G401 (cell line): Measurements from ENCODE around the gene ALDH2. TPM values are rescaled to one million over a fixed set of nuclear protein-coding genes. Genes with fewer than 3 reads are reported as not detected.

Experiments used
- DNase-seq: peaks from one replicate; pipeline ENCODE4 v3.0.0-alpha.2; 2015; ENCODE audit warnings: low spot score
- in situ Hi-C: cut with HindIII; loops from 2 replicates; pipeline ENCODE4 v1.10.0; 2016; ENCODE audit warnings: low sequenced_read_pairs, mixed read lengths
- total RNA-seq: library from RNA; depleted of rRNA; stranded (reverse); fragments of >200 nt; shearing (Covaris generic); gene quantifications from 2 replicates; pipeline ENCODE4 v1.2.3, GENCODE V29; 2014; rRNA removed

ALDH2 gene
- total RNA-seq, 1 experiment from 2014 or later, result 73.9 TPM

DNA sequence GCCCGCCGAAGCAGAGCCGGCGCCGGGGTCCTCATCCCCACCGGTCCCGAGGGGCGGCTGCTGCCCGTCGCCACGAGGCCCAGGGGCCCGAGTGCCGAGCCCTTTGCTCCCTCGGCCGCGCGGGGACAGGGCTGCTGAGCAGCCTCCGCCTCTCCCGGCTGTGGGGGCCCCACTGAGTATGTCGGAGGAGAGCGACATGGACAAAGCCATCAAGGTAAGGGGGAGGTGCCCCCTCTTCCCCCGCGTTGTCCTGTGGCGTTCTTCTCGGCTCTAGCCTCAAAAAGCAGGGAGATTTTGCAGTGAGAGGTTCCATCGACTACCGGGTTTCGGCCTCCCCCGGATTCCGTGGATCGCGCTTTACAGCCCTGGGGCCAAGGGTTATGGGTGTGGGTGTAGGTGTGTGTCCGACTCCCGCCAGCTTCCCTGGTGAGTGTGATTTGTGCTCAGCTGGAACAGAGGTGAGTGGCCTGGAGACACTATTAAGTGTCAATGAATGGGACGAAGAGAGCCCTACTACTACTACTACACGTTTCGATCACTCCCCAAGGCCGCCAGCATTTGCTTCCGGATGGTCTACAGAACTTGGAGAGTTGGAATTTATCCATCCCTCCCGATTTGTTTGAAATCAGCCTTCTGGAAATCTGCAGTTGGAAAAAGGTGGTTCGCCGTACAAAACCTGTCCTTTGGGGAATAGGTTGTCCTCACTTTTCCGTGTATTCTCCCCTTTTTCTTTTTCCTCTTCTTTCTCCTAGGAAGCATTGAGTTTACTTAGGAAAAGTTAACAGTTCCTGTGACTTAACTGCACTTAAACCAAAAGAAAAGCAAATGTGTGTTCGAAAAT, 76.0 kb downstream of the ALDH2 start:
- DNase-seq, result peak; percentile 2
- in situ Hi-C loops, result no loop called here

GRCh38 chr12:111846016-111846415, 79.3 kb downstream of the ALDH2 start:
- in situ Hi-C loops, result no loop called here
- peak; percentile 49 for DNase-seq

DNA sequence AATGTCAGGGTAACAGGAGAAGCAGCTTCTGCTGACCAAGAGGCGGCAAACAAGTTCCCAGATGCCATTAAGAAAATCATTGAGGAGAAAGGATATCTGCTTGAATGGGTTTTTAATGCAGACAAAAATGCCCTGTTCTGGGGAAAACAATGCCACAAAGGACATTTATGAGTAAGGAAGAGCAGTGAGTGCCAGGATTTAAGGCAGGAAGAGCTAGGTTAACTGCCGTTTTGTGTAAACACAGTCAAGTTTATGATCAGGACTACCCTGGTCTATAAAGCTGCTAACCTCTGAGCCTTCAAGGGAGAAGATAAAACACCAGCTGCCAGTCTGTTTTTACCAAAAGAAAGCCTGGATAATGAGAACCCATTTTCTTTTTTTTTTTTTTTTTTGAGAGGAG, 83.8 kb downstream of the ALDH2 start:
- DNase-seq, result no peak
- in situ Hi-C loops, result no loop called here

DNA sequence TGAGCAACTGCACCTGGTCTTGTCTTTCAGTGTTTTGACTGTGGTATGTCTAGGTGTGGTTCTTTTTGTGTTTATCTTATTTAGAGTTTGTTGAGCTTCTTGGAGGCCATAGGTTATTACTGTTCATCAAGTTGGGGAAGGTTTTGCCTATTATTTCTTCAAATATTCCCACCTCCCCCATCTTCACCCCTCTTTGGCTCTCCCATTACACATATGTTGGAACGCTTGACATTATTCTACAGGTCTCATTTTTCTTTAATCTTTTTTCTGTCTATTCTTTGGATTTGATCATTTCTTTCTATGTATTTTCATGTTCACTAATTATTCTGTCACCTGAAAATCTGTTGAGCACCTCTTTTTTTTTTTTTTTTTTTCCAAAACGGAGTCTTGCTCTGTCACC, 91.5 kb downstream of the ALDH2 start:
- in situ Hi-C loops, result no loop called here
- DNase-seq, result no peak

DNA sequence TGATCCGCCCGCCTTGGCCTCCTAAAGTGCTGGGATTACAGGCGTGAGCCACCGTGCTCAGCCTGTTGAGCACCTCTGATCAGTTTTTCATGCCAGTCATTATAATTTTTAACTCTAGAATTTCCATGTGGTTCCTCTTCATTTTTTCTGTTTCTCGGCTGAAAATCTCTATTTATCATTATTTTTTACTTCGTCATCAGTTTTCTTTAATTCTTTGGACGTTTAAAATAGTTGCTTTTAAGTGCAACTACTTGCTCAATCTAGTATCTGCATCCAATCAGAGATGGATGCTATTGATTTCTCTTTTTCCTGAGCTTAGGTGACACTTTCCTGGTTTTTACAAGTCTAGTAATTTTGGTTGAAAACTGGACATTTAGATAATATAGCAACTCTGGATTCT, 92.0 kb downstream of the ALDH2 start:
- no peak for DNase-seq
- in situ Hi-C loops, result no loop called here

DNA sequence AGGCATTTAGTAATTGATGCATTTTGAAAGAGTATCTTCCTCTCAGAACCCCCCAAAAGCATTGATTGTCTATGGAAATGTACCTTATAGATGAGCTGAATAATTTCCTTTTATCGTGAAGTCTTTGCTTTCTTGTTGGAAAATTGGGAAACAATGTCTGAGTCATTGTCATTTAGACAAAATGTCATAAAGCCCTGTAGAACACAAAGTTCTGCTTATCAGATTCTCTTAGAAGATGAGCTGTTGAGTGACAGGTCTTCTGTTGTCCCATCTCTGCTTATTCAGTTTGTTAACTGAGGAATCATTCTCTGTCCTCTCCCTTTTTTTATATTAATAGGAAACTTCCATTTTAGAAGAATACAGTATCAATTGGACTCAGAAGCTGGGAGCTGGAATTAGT, 98.2 kb downstream of the ALDH2 start:
- DNase-seq, result no peak
- in situ Hi-C loops, result no loop called here

Other genes with a start within 250 kb of the ALDH2 start
- gene ATXN2, start 167.6 kb upstream of the ALDH2 start, total RNA-seq, result 11.3 and 22.7 TPM in 2 replicates
- 15.8 and 17.0 TPM in 2 replicates for gene BRAP, start 81.0 kb upstream of the ALDH2 start, total RNA-seq
- 28.0 and 39.2 TPM in 2 replicates for gene ACAD10, start 80.9 kb upstream of the ALDH2 start, total RNA-seq
- 87.2 and 94.3 TPM in 2 replicates for gene MAPKAPK5, start 75.3 kb downstream of the ALDH2 start, total RNA-seq
- gene TMEM116, start 246.2 kb downstream of the ALDH2 start, total RNA-seq, result 5.9 and 7.4 TPM in 2 replicates
- 131 and 159 TPM in 2 replicates for gene ERP29, start 246.5 kb downstream of the ALDH2 start, total RNA-seq